CD8-positive, alpha-beta memory T cell (primary cell): ENCODE results near the gene DISC1. TPM values are rescaled to one million over a fixed set of nuclear protein-coding genes. Genes with fewer than 3 reads are reported as not detected.
A peak's percentile ranks its signal among the peaks of the same experiment; 100 is the strongest.

Source experiments
- CTCF ChIA-PET: fragments of 350-600 bp; sonication (Branson Sonifier 250); formaldehyde crosslinking; loops from one replicate; lab custom pipeline; 2021; ENCODE audit warnings: antibody characterized with exemption; lab: Charles Lee
- POLR2A ChIA-PET: fragments of 350-600 bp; sonication (Branson Sonifier 250); formaldehyde crosslinking; loops from one replicate; lab custom pipeline; 2021; ENCODE audit warnings: antibody characterized with exemption; lab: Charles Lee
- DNase-seq, 5 donors: peaks; one replicate each; pipeline versions ENCODE4 v3.0.0 to v3.0.0-alpha.2; 2020 to 2022; ENCODE audit warnings: mixed read lengths in 1 of 5
- H3K27ac ChIP-seq: one replicate; pipeline ENCODE4 v1.7.0; 2013; ENCODE audit warnings: low read depth, mild to moderate bottlenecking, low read length, moderate library complexity
- H3K27me3 ChIP-seq: 2 replicates; pipeline ENCODE4 v1.7.0; 2013; ENCODE audit warnings: low read length, mild to moderate bottlenecking; ENCODE audit not compliant: insufficient read depth, poor library complexity, severe bottlenecking
- H3K36me3 ChIP-seq: 2 replicates; pipeline ENCODE4 v1.7.0; 2013; ENCODE audit warnings: mild to moderate bottlenecking, low read length, moderate library complexity; ENCODE audit not compliant: insufficient read depth
- H3K4me1 ChIP-seq: 2 replicates; pipeline ENCODE4 v1.7.0; 2013; ENCODE audit warnings: mild to moderate bottlenecking, low read length, moderate library complexity; ENCODE audit not compliant: insufficient read depth
- H3K4me3 ChIP-seq: 2 replicates; pipeline ENCODE4 v1.7.0; 2013; ENCODE audit warnings: mild to moderate bottlenecking, low read length
- H3K9me3 ChIP-seq: 2 replicates; pipeline ENCODE4 v1.7.0; 2013; ENCODE audit warnings: mild to moderate bottlenecking, low read length
- H3K27ac Mint-ChIP-seq, 8 donors: one replicate each; pipeline ENCODE4 v1.8.0; 2020 to 2021; ENCODE audit warnings: mixed read lengths in 8 of 8, mild to moderate bottlenecking in 6 of 8, inconsistent platforms in 3 of 8, moderate library complexity in 3 of 8
- H3K27me3 Mint-ChIP-seq, 2 donors: one replicate each; pipeline ENCODE4 v1.8.0; 2020 to 2021; ENCODE audit warnings: mixed read lengths in 2 of 2, mild to moderate bottlenecking in 1 of 2, moderate library complexity in 1 of 2
- H3K36me3 Mint-ChIP-seq, 3 donors: one replicate each; pipeline ENCODE4 v1.8.0; 2020 to 2021; ENCODE audit warnings: mixed read lengths in 3 of 3, inconsistent platforms in 1 of 3, mild to moderate bottlenecking in 1 of 3
- H3K4me1 Mint-ChIP-seq, 3 donors: one replicate each; pipeline ENCODE4 v1.8.0; 2020 to 2021; ENCODE audit warnings: mixed read lengths in 3 of 3, inconsistent platforms in 1 of 3, mild to moderate bottlenecking in 1 of 3
- H3K4me3 Mint-ChIP-seq, 7 donors: one replicate each; pipeline ENCODE4 v1.8.0; 2020 to 2021; ENCODE audit warnings: mixed read lengths in 7 of 7, mild to moderate bottlenecking in 6 of 7, moderate library complexity in 4 of 7, inconsistent platforms in 2 of 7
- H3K9me3 Mint-ChIP-seq, 5 donors: one replicate each; pipeline ENCODE4 v1.8.0; 2020 to 2022; ENCODE audit warnings: mixed read lengths in 5 of 5, mild to moderate bottlenecking in 3 of 5, moderate library complexity in 2 of 5, inconsistent platforms in 1 of 5
- polyA plus RNA-seq: library from polyadenylated mRNA; unstranded; fragments of 300-500 nt; fragmentation: Illumina TruSeq; gene quantifications from one replicate; pipeline ENCODE4 v1.2.3, GENCODE V29; 2021
- total RNA-seq, 2 experiments: library from RNA; stranded (reverse); gene quantifications; one replicate each; pipeline ENCODE4 v1.2.3, GENCODE V29; 2021

Gene DISC1
- total and polyA plus RNA-seq, 3 experiments from 2014 or later, result 0.60 to 2.4 (median 1.0) TPM

DNA sequence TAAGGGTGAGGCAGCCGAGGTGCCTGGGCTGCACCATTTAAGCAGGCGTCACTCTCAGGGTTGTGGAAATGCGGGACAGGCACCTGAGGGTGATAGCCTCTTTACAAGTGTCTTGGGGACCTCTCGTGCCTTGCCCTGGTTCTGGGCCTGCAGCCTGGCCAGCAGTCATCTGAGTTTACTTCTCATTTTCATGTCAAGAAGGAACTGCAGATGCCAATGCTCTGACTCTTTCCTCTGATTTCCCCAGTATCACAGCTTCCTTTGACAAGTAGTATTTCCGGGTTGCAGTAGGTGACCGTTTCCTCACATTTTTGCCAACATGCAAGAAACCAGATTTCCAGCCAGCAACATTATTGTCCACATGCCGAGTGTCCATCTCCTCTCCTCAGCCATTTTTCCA lies 286.9 kb downstream of the DISC1 start:
- Histone ChIP-seq H3K4me3 (no peak overlapping the region), H3K4me1 (peaks cover 62% of the 10 kb centered on the region), H3K27ac (no peak overlapping the region), H3K9me3 (no peaks in the 10 kb centered on the region), H3K27me3 (no peaks in the 10 kb centered on the region), H3K36me3 (no peaks in the 10 kb centered on the region)
- Mint-ChIP-seq H3K36me3 (peaks cover 0 to 39% (median 3%) of the 10 kb centered on the region in 3 donors), H3K4me1 (peaks cover 58 to 75% (median 66%) of the 10 kb centered on the region in 3 donors), H3K27ac (peak overlapping the region in 1 of 8 donors; percentile 20), H3K9me3 (peaks cover 0 to 4% (median 2%) of the 10 kb centered on the region in 5 donors), H3K4me3 (peak overlapping the region in 1 of 7 donors; percentile 41), H3K27me3 (peaks cover 0 to 3% of the 10 kb centered on the region in 2 donors)
- POLR2A ChIA-PET, result no interaction called here
- CTCF ChIA-PET, result interaction anchor here (1.5 kb wide), 1 partner anchor 17 kb away, joined by 3 read pairs; no protein-coding TSS in a partner anchor
- no peak for DNase-seq

DNA sequence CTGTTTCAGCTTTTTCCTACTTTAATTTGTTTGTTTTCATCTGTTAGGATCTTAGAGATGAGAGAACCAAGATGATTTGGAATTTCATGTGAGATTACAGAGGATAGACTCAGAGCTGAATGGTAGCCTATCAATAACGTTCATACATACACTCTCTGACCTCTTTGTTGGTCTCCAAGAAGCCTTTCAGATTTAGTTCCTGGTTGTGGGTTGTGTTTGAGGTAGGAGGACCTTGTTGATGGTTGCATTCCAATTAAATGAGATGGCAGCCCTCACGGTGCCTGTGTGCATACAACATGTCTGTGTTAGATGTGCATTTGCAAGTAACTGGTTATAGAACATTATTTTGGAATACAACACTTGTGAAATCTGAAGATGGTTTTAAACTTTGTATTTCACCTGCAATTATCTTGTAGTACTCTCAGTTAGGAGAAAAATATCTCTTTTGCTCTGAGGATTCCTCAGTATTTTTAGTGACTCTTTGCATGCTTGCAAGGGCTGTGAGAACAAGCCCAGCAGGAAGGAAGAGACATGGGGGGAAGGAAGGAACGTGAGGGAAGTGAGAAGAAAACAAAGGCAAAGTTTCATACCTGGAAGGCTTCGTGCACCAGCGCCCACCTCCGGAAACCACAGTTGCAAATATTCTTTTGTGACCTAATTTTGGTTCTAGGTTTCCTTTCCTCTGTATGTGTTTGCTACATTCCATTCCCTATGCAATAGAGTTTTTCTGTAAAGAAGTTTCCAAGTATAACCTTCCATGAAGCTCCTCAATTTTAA lies 291.8 kb downstream of the DISC1 start:
- no peaks in the 10 kb centered on the region for H3K9me3 ChIP-seq
- CTCF ChIA-PET, result interaction anchor here (0.9 to 1.8 kb wide), 3 partner anchors 13 to 52 kb away, joined by 3 to 6 read pairs (median 6); no protein-coding TSS in a partner anchor

GRCh38 chr1:231919239-231919885 lies 292.8 kb downstream of the DISC1 start:
- peaks cover 0 to 6% (median 3%) of the 10 kb centered on the region in 3 donors for H3K36me3 Mint-ChIP-seq
- peak overlapping the region; percentile 67 to 91 (median 77) for H3K4me3 Mint-ChIP-seq
- H3K27me3 Mint-ChIP-seq, result no peaks in the 10 kb centered on the region
- peaks cover 69 to 79% (median 78%) of the 10 kb centered on the region in 3 donors for H3K4me1 Mint-ChIP-seq
- peak overlapping the region; percentile 71 to 98 (median 94) for H3K27ac Mint-ChIP-seq
- H3K4me1 ChIP-seq, result peaks cover 61% of the 10 kb centered on the region
- peak overlapping the region; percentile 49 for H3K4me3 ChIP-seq
- ChIA-PET POLR2A (no interaction called here), CTCF (interaction anchor here (0.9 to 1.8 kb wide), 4 partner anchors 12 to 58 kb away, joined by 3 to 6 read pairs (median 4); no protein-coding TSS in a partner anchor)
- H3K9me3 Mint-ChIP-seq, result no peaks in the 10 kb centered on the region
- no peaks in the 10 kb centered on the region for H3K27me3 ChIP-seq
- H3K9me3 ChIP-seq, result no peaks in the 10 kb centered on the region
- no peak for DNase-seq
- H3K36me3 ChIP-seq, result no peaks in the 10 kb centered on the region
- peak overlapping the region; percentile 34 for H3K27ac ChIP-seq

More for the DNA sequence above, 291.8 kb downstream of the DISC1 start:
- Mint-ChIP-seq H3K27ac (peak overlapping the region; percentile 71 to 98 (median 94)), H3K27me3 (no peaks in the 10 kb centered on the region), H3K36me3 (peaks cover 0 to 8% (median 3%) of the 10 kb centered on the region in 3 donors), H3K4me3 (peak overlapping the region; percentile 67 to 91 (median 77)), H3K4me1 (peaks cover 70 to 83% (median 81%) of the 10 kb centered on the region in 3 donors), H3K9me3 (no peaks in the 10 kb centered on the region)
- H3K27me3 ChIP-seq, result no peaks in the 10 kb centered on the region
- POLR2A ChIA-PET, result no interaction called here
- DNase-seq, result peak; percentile 5 to 55 (median 43)
- peaks cover 70% of the 10 kb centered on the region for H3K4me1 ChIP-seq
- H3K27ac ChIP-seq, result peak overlapping the region; percentile 34
- H3K4me3 ChIP-seq, result peak overlapping the region; percentile 49
- no peaks in the 10 kb centered on the region for H3K36me3 ChIP-seq

DNA sequence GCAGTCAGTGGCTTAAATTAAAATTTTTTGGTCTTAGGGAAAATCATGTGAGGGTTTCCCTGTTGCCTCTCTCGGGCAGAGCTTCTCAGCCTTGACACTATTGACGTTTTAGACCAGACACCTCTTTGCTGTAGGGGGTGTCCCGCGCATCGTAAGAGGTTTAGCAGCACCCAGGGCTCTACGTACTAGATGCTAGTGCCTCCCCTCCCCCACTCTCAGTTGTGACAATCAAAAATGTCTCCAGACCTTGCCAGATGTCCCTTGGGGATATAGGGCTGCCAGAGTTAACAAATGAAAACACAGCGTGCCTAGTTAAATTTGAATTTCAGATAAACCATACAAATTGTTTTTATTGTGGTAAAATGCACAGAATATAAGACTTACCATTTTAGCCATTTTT lies 293.3 kb downstream of the DISC1 start:
- peak; percentile 20 to 60 (median 49) for DNase-seq
- peaks cover 56% of the 10 kb centered on the region for H3K4me1 ChIP-seq
- Mint-ChIP-seq H3K9me3 (no peaks in the 10 kb centered on the region), H3K4me3 (peak overlapping the region; percentile 67 to 91 (median 77)), H3K4me1 (peaks cover 64 to 74% (median 74%) of the 10 kb centered on the region in 3 donors), H3K27me3 (no peaks in the 10 kb centered on the region), H3K27ac (peak overlapping the region; percentile 71 to 98 (median 94)), H3K36me3 (peaks cover 0 to 6% (median 3%) of the 10 kb centered on the region in 3 donors)
- ChIA-PET CTCF (interaction anchor here (1.0 to 1.8 kb wide), 3 partner anchors 12 to 59 kb away, joined by 3 to 6 read pairs (median 6); no protein-coding TSS in a partner anchor), POLR2A (interaction anchor here (0.7 kb wide), 1 partner anchor 10 kb away, joined by 3 read pairs; no protein-coding TSS in a partner anchor)
- no peaks in the 10 kb centered on the region for H3K27me3 ChIP-seq
- H3K36me3 ChIP-seq, result no peaks in the 10 kb centered on the region
- no peak overlapping the region for H3K27ac ChIP-seq
- no peak overlapping the region for H3K4me3 ChIP-seq
- H3K9me3 ChIP-seq, result no peaks in the 10 kb centered on the region

- CTCF ChIA-PET, result interaction anchor here (0.8 kb wide), 1 partner anchor 9 kb away, joined by 3 read pairs; no protein-coding TSS in a partner anchor
- no peak for DNase-seq
- POLR2A ChIA-PET, result no interaction called here
- Histone ChIP-seq H3K4me1 (peaks cover 36% of the 10 kb centered on the region), H3K36me3 (no peaks in the 10 kb centered on the region), H3K4me3 (no peak overlapping the region), H3K27ac (no peak overlapping the region), H3K27me3 (no peaks in the 10 kb centered on the region), H3K9me3 (no peaks in the 10 kb centered on the region)
- H3K36me3 Mint-ChIP-seq, result peaks cover 0 to 11% (median 9%) of the 10 kb centered on the region in 3 donors
- H3K9me3 Mint-ChIP-seq, result no peaks in the 10 kb centered on the region
- H3K4me3 Mint-ChIP-seq, result peak overlapping the region in 1 of 7 donors; percentile 44
- H3K27ac Mint-ChIP-seq, result peak overlapping the region in 5 of 8 donors; percentile 35 to 84 (median 82)
- peaks cover 50 to 60% (median 58%) of the 10 kb centered on the region in 3 donors for H3K4me1 Mint-ChIP-seq
- no peaks in the 10 kb centered on the region for H3K27me3 Mint-ChIP-seq
These were observed 295.2 kb downstream of the DISC1 start for GRCh38 chr1:231921646-231922345.

DNA sequence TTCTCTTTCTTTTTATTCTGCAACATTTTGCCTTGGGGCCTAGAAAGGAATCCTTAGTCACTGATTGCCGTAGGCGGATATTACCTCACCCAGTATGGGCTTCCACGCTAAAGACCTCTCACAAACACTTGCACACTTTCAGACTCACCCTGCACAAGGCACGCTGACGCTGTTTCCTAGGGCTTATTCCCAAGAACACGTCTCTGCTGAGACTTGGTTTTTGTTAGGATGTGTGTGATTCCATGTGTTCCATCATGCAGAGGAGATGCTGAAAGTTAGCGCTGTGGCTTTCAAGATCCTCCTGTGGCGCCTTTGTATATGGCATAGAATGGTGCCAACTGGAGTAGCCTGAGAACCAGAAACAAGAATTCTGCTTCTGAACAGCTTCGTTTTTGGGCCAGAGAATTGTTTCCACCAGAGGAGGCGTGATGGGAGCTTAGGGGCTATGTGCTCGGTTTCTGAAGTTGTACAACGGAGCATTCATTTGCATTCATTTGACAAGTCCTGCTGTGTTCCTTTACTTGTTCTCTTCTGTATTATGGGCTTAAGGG lies 297.0 kb downstream of the DISC1 start:
- POLR2A ChIA-PET, result no interaction called here
- H3K4me1 Mint-ChIP-seq, result peaks cover 35 to 51% (median 45%) of the 10 kb centered on the region in 3 donors

DNA sequence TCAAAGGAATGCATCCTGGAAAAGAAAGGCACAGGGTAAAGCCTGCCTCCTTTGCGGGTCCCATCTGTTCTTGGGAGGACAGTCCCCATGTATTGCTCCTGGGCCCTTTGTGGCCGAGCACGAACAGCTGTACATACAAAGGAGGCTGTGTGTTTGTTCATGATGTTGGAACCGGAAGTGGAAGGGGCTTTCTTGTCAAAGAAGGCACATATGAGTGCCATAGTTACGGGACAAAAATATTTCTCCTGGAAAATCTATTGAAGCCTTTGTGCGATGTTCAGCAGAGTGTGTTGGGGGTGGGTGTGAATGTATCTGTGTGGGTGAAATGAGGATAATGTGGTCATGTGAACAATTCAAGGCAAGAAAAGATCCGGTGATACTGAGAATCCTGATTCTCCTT lies 297.6 kb downstream of the DISC1 start:
- H3K4me3 Mint-ChIP-seq, result no peak overlapping the region
- Histone ChIP-seq H3K9me3 (no peaks in the 10 kb centered on the region), H3K4me3 (no peak overlapping the region), H3K4me1 (peaks cover 15% of the 10 kb centered on the region), H3K27ac (no peak overlapping the region), H3K27me3 (no peaks in the 10 kb centered on the region), H3K36me3 (no peaks in the 10 kb centered on the region)
- peaks cover 0 to 11% (median 9%) of the 10 kb centered on the region in 3 donors for H3K36me3 Mint-ChIP-seq
- peaks cover 0 to under 1% of the 10 kb centered on the region in 2 donors for H3K27me3 Mint-ChIP-seq
- ChIA-PET POLR2A (no interaction called here), CTCF (no interaction called here)
- no peaks in the 10 kb centered on the region for H3K9me3 Mint-ChIP-seq
- no peak for DNase-seq
- no peak overlapping the region for H3K27ac Mint-ChIP-seq
- H3K4me1 Mint-ChIP-seq, result peaks cover 29 to 51% (median 45%) of the 10 kb centered on the region in 3 donors

More for the DNA sequence above, 297.0 kb downstream of the DISC1 start:
- Histone ChIP-seq H3K27me3 (no peaks in the 10 kb centered on the region), H3K27ac (no peak overlapping the region), H3K4me3 (no peak overlapping the region), H3K4me1 (peaks cover 19% of the 10 kb centered on the region), H3K36me3 (no peaks in the 10 kb centered on the region), H3K9me3 (no peaks in the 10 kb centered on the region)
- CTCF ChIA-PET, result no interaction called here
- Mint-ChIP-seq H3K4me3 (no peak overlapping the region), H3K27me3 (no peaks in the 10 kb centered on the region), H3K27ac (peak overlapping the region in 2 of 8 donors; percentile 27 to 72), H3K36me3 (peaks cover 0 to 11% (median 9%) of the 10 kb centered on the region in 3 donors), H3K9me3 (no peaks in the 10 kb centered on the region)
- DNase-seq, result no peak
